GM19395 (cell line): Measurements from ENCODE around the gene TUBA3D.
"Not testable (repeated sequence)": the region's sequence is repeated elsewhere in the genome, so short reads cannot be mapped to it uniquely, and the experiment has no call there.

Source experiments
- ATAC-seq: cut with Tn5 transposase; IDR thresholded peaks from one replicate; pipeline ENCODE4 v1.9.1; 2021; ENCODE audit warnings: mild to moderate bottlenecking, moderate library complexity; ENCODE audit not compliant: unreplicated experiment

The TUBA3D gene

DNA sequence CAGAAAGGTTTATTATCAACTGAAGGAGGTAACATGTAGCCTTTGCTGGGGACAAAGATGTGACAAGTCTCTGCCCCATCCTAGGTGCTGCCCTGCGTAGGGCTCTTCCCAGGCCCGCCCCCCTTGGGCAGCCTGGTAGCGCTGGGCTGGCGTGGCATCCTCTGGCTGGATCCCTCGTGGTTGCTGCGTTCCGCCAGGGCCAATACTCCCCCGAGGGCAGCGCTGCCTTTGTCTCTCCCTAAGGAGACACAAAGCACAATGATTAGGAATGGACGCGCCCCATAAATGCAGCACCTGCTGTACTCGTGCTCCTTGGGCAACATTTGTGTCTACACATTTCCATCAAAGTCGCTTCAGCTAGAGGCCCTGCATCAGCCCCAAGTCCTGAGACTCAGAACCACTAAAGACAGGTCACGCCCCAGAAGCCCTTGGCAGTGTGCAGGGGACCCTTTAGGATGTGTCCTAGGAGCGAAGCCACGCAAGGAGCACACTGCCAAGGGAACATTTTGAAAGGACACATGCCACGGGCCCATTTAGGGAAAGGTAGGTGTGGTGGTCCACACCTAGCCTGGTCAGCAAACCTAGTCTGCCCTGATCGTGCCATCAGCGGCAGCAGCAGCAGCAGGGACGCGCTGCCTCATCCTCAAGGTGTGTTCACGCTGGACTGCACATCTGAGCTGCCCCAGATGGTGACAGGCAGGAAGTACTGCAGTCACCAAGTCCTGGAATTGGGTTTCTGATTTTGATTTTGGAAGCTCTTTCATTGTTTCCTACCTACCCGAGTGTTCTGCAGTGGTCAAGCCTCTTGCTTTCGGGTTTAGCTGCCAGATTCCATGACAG lies 8.3 kb downstream of the TUBA3D start:
- ATAC-seq = not testable (repeated sequence)

DNA sequence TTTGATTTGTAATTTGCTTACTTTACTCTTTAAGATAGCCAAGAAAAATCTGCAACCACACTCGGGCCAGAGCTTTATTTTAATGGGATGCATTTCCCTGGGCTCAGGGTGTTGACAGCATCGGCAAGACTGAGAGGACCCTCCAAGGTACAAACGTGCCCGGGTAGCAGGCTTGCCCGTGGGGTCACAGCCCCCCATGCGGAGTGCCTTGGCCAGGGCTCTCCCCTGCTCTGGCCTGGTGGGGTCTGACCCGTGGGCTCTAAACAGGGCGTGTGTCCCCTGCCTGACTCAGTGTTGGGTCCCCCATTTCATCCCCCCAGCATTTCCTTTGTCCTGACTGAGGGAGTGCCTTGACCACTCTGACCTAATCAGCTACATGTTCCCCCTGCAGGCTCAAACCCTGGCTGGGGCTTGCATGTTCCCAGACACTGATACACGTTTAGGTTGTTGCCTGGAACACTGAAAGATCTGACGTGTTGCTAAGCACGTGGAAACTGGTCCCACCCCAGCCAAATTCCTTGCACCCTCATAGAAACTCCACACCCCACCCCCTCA lies 9.1 kb downstream of the TUBA3D start:
- ATAC-seq = not testable (repeated sequence)

DNA sequence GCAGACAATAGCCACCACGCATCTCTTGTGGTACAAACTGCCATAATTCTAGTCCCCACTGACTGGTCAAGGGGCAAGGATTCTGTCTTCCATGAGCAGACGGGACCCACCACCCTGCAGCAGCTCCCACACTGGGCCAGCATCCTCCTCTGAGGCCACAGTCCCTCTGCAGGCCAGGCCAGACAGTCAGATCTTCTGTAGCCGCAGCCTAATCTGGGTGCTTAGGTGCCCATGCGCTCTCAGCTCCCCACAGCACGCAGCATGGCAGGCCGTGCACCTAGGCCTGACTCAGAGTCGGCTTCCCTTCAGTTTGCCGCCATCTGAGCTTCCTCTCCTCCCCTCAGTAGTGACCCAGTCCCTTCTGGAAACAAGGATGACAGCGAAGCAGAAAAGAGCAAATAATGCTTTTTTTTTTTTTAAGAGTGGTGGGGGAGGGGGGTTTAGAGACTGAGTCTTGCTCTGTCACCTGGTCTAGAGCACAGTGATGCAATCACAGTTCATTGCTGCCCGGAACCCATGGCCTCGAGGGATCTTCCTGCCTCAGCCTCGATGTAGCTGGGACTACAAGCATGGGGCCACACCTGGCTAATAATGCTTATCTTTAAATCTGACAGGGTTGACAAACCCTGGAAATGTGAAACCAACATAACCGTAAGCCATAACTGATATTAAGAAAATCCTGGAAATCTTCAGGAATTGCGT lies 10.4 kb downstream of the TUBA3D start:
- ATAC-seq = not testable (repeated sequence)

DNA sequence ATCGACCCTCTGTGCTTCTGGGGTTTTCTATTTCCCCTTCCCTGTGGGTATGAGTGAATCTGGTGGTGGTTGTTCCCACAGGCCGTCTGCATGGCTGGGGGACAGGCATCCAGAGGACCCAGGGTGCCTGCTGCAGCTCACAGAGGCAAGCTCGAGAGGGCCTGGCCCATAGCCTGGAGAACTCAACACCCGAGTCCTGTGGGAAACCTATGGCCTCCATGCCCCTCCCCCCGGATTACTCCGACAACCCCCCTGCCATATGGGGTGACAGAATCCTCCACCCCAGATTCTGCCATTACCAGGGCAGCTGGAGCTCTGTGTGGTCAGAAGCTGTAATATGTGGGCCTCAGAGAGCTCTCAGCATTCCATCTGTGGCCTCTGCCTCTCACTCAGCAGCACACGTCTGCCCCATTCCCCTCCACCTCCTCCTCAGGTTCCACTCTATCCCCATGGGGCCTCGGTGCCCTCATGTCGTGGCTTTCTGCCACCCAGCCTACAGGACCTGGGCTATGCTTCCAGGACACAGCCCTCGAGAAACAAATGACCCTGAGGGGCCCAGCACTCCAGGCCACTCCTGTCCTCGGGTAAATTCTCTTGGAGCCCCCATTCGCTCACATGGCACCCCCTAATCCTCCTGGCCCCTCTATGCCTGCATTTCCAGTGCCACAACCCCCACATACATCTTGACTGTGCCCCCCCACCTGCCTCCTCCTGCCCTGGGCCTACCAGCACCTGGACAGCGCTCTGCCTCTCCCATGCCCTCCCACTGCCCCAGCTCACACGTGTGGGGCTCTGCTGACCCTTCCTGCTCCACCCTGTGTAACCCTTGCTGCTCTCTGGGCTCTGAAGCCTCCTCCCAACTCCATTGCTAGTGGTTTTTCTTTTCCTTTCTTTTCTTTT lies 12.6 kb downstream of the TUBA3D start:
- ATAC-seq = no peak

DNA sequence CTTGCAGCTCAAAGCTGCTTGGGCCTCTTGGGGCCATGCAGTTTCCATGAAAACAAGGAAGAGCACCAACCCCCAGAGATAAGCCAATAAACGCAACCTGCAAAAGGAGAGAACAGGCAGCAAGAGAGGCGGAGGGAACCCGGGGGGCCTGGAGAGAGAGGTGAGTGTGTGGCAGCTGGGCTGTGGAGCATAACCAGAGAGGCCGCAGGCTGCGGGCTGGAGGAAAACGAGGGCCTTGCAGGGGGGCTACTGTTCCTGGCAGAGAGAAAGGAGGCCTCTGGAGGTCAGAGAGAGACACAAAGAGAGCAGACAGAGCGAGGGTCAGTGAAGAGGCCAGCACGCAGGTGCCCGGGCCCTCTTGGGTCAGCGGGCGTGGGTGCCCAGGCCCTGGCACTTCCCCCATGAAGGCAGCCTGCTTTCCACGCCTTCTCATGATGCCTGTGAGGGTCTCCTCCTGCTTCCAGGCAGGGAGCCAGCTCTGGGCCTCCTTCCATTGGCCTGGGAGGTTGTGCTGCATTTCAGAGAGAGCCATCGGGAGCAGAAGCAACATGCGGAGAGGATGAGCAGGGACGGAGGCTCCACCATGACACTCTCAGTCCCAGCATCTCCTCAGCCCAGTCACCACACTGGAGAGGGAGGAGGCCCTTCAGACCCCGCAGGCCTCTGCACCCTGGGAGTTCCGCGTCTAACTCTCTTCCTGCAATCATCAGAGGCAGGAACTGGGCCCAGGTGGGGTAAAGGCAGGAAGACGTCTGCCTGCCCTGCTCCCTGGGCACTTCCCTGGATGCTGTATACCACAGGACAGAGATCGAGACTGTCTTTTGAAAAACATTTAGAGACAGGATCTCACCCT lies 14.9 kb downstream of the TUBA3D start:
- ATAC-seq = peak; percentile 20

DNA sequence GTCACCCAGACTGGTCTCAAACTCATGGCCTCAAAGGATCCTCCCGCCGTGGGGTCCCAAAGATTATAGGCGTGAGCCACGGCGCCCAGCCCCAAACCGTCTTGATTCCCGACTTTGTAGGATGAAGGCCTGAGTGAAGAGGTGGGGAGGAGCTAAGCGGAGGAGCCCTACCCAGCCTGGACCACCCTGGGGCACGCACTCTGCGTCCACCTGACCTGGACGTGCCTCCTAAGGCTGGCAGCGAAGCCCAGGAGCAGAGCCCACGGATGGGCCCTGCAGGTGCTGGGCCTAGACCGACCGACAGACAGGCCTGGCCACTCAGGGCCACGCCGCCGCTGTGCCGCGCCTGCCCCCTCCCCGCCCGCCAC lies 15.5 kb downstream of the TUBA3D start:
- ATAC-seq = peak; percentile 9

DNA sequence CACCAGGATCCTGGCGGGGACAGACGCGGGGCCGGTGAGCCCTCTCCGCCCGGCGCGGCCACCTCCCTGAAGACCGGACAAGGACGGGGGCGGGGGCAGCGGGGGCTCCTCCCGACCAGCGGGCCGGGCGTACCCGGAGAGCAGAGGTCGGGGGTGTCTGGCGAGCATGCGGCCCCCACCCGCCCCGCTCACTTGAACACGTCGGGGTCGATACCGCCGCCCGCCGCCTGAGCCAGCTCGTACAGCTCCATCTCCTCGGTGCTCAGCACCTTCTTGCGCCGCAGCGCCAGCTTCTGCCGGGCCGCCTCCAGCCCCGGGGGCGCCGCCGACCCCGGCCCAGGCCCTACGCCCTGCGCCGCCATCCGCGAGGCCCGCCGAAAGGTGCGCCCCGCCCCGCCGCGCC lies 16.1 kb downstream of the TUBA3D start, which contains the start of gene MZT2A:
Gene MZT2A (minus strand): TSS at position 383 of the 403 bp plus-strand sequence. CDS start 21 bp downstream, at position 362.
- peak; percentile 21 for ATAC-seq

DNA sequence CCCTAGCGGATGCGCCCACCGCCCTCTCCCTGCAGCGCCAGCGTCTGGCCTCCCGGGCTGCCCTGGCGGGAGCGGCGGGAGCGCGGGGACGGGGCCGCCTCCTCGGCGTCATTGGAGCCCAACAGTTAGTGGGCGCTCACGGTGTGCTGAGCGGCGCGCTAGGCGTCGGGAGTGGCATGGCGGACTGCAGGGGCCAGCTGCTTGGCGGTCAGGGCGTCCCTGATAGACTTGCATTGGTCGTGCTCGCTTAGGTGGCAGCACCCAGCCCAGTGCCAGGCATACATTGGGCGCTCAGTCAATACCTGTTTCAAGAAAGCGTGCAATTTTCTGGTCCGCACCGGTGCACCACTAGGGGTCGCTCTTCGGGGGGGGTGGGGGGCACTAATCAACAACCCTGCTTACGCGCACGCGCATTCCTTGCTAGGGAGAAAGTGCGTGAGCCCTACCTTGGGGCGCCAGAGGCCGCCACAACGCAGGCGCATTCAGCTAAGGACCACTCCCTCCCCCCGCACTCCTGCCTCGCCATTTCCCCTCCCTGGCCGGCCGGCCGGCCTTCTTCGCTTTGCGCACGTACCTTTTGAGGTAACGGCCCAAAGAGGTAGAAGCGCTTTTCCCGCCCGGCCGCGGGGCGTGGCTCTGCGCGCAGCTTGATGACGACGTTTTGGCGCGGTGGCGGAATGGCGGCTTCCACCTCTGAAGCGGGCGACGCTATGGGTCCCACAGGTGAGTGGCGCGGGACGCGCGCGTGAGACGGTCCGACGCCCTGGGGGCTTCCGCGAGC lies 16.7 kb downstream of the TUBA3D start:
- peak; percentile 71 for ATAC-seq

DNA sequence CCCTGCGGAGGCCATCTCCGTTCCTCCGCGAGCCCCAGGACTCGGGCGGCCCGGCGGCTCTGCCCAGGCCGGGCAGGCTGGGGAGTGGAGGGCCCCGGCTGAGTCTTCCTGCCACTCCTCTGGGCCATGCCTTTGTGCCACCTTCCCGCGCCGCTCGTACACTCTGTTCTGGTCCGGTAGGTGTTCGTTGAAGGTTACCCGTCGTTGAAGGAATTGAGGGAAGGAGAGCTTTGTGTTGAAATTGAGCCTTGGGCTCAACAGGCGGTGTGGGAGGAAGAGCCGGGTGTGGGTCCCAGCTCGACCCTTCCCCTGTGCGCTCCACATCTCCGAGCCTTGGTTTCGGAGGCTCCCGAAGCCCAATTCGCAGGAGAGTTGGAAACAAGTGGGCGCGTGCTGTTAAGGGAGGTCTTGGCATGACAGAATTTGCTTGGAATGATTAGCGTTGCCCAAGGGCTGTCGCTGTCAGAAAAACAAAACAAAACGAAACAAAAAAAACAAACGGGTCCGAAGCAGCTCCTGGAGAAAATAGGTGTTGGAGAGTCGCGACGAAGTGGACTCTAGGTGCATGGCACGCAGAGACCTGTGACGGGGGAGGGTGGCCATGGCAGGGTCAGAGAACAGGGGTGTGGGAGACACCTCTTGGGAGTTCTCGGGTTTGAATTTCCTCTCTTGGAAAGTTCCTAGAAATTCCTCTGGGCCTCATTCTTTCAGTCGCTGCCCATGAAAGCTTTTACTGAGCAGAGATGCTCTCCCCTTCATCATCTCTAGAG lies 17.5 kb downstream of the TUBA3D start:
- peak; percentile 21 for ATAC-seq

DNA sequence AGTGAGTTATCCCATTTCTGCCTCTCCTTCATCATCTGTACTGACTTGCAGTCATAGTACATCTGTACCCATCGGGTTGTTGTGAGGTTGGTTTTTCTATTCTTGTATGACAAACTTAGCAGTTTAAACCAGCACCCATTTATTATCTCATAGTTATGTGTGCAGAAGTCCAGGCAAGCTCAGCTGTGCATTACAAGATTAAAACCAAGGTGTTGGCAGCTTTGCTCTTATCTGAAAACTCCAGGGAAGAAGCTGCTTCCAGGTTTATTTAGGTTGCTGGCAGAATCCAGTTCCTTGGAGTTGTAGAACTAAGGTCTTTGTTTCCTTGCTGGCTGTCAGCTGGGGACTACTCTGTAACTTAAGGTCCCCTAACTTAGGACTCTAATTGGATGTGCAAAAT lies 19.6 kb downstream of the TUBA3D start:
- not testable (repeated sequence) for ATAC-seq

DNA sequence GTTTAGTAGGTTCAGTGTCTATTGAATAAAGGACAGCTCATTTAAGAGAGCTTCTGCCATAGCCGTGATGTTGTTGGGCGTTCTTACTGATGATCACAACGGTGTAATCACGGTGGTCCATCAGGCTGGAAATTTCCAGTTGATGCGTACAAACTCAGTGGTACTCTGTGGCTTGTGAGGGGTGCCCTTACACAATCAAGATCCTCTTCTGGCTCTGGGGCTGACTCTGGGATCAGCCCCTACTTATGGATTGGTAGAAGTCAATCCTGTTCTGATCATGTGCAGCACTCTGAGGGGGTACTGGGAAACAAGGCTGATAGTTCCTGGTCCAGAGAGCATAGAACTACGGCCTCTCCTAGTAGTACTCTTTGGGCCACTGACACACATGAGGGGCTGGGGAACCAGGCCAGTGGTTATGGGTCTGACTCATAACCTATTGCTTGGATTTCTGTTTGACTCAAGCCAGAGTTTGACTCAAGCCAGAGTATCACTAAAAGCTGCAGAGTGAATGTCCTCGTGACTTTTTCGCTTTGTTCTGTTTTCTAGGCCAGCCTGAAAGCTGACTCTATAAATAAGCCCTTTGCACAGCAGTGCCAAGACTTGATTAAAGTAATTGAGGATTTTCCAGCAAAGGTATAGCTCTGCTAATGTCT lies 22.5 kb downstream of the TUBA3D start:
- peak; percentile 91 for ATAC-seq

DNA sequence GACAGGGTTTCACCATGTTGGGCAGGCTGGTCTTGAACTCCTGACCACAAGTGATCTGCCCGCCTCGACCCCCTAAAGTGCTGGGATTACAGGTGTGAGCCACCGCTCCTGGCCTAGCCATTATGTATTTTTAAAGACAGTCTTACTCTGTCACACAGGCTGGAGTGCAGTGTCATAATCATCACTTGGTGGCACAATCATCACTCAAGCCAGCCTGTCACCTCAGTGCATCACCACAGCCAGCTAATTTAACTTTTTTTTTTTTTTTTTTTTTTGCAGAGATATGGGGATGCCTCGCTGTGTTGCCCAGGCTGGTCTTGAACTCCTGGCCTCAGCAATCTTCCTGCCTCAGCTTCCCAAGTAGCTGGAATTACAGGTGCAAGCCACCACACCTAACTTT lies 27.7 kb downstream of the TUBA3D start:
- not testable (repeated sequence) for ATAC-seq

DNA sequence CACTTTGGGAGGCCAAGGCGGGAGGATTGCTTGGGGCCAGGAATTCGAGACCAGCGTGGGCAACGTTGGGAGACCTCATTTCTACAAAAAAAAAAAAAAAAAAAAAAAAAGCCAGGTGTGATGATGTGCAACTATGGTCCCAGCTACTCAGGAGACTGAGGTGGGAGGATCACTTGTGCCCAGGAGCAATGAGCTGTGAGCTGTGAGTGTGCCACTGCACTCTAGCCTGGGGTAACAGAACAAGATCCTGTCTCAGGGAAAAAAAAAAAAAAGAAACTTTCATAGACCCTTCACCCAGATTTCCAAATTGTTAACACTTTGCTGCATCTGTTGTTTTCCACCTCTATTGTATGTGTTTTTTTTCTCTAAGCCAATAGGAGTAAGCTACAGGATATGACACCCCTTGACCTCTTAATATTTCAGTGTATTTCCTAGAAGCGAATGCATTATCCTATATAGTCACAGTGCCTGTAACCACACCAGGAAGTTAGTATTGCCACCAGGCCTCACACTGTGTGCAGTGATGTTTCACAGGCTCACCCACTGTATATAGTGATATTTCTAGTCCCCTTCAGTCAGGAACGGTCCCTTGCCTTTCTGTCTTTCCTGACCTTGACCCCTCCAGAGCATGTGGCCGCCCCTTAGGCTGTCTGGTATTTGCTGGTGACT lies 28.3 kb downstream of the TUBA3D start:
- ATAC-seq = not testable (repeated sequence)

DNA sequence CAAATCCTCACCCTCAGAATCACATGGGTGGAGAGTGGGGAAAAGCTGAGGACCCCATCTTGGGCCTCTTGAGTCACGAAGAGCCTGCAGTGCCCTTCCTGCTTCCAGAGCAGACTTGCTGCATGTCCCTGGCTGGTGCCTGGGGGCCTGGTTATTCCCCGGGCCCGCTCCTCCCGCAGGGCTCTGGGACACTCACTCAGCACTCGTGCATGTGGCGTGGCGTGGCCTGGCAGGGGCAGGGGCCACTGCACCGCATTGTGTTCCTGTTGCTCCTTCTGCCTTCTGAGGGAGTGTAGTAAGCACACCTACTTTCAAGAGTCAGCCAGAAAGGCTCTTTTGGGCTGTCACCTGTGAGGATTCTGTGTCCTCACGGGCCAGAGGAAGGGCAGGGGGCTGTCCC lies 33.7 kb downstream of the TUBA3D start:
- no peak for ATAC-seq

DNA sequence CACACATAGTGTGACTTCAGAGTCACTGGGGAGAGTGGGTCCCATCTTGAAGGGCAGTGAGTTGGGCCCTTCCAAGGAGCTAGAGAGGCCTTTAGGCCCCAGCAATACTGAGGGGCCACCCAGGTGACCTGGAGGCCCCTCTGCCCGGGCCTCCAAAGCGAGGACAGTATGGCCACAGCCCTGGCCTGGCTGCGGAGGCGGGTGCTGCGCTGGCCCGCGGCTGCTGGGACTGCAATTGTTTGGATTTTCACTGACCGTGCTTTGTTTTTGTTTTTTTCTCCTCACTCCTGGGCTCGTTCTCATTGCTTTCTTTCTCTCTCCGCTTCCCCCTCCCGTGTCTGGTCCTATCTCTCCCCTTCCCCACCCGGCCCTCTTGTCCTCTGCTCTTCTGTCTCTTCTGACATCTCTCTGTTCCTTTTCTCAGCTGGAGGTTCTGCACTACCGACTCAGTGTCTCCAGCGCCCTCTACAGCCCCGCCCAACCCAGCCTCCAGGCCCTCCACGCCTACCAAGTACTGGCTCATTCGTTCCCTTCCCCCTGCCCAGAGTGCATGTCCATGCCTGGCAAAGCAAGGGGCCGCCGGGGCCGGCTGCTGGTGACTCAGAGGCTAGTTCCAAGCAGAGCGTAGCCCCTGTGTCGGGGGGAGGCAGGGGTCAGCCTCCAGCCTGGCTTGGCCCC lies 35.5 kb downstream of the TUBA3D start:
- not testable (repeated sequence) for ATAC-seq

DNA sequence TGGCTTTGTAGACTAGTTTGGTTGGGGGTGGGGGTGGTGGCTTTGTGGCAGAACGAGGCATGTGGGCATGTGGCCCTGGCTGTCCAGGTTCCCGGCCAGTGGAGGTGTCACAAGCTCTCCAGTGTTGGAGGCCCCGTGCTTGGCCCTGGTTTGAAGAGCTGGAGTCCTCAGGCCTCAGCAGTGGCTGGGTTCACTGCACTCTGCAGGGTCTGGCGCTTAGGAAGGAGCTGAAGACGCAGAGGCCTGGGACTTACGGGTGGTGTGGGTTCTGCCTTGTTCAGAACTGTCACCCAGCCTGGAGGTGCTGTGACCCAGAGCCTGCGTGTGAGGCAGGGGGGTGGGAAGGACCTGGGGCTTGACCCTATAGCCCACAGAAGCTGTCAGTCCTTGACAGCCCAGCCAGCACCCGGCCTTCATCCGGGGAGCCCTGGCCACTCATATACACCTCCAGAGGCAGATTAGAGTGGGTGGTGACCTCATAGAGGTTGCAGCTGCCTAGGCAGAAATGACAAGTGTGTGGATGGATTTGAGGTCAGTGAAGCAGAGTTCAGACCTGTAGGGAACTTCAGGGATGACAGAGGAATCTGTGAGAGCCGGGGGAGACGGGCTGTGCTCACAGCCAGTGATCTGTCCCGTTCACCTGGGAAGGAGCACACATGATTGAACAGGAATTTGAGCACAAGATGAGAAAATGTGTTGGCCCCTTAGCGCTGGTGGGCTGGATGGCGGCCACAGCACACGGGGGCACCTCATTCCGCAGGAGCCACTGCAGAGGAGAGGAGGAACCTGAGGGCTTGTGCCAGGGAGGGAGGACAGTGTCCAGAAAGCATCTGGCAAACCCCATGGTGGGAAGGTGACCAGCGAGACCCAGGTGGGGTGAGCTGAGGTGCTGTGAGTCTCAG lies 36.3 kb downstream of the TUBA3D start:
- ATAC-seq = not testable (repeated sequence)
